ENCODE results near the gene CPA2.

DNA sequence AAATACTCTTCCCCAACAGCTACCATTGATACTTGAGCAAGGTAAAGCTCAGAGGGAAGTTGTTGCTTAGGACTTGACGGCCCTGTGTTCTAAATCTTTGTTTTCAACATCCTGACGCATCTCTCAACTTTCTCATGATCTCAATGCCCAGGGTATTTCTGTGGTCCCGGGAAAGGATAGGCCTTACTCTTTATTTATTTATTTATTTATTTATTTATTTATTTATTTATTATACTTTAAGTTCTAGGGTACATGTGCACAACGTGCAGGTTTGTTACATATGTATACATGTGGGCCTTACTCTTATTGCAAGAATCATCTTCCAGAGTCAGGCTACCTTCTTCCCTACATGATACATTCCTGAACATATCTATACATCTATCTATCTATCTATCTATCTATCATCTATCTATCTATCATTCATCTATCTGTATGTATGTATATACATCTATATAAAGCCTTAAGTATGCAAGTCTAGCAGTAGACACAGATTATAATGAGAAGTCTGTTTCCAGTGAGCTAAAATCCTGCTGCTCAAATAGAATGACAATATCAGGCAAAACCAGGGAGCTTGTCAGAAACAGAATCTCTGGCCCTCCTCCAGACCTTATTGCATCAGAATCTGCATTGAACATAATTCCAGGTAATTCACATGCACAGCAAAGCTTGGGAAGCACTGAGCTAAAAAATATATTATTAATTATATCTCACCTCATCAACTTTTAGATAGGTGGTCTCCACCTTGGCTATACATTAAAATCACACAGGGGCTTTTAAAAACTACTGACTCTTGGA is 65.8 kb downstream of the CPA2 start:
- TF ChIP-seq, protein P1, sequence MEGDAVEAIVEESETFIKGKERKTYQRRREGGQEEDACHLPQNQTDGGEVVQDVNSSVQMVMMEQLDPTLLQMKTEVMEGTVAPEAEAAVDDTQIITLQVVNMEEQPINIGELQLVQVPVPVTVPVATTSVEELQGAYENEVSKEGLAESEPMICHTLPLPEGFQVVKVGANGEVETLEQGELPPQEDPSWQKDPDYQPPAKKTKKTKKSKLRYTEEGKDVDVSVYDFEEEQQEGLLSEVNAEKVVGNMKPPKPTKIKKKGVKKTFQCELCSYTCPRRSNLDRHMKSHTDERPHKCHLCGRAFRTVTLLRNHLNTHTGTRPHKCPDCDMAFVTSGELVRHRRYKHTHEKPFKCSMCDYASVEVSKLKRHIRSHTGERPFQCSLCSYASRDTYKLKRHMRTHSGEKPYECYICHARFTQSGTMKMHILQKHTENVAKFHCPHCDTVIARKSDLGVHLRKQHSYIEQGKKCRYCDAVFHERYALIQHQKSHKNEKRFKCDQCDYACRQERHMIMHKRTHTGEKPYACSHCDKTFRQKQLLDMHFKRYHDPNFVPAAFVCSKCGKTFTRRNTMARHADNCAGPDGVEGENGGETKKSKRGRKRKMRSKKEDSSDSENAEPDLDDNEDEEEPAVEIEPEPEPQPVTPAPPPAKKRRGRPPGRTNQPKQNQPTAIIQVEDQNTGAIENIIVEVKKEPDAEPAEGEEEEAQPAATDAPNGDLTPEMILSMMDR (IDR thresholded peaks at IDR 0.05): no peak
- TF ChIP-seq POLR2A (IDR thresholded peaks at IDR 0.05): no peak
